C1 segment of cervical spinal cord (tissue), 14 donors: ENCODE results near the gene TEX19.

Source experiments
- DNase-seq, 14 donors: peaks; one replicate each; lab custom pipeline; 2025; lab: John Stamatoyannopoulos, UW

TEX19 gene

DNA sequence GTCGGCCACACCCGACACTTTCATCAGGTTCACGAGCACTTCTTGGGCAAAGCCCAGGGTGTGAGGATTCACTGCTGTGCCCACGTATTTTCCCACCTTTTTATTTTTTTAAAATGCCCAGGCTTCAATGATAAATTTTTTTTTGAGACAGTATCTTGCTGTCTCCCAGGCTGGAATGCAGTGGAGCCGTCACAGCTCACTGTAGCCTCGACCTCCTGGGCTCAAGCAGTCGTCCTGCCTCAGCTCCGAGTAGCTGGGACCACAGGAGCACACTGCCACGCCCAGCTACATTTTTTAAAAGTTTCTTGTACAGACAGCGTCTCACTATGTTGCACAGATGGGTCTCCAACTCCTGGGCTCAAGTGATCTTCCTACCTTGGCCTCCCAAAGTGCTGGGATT, 30.3 kb downstream of the TEX19 start:
- no peak for DNase-seq

DNA sequence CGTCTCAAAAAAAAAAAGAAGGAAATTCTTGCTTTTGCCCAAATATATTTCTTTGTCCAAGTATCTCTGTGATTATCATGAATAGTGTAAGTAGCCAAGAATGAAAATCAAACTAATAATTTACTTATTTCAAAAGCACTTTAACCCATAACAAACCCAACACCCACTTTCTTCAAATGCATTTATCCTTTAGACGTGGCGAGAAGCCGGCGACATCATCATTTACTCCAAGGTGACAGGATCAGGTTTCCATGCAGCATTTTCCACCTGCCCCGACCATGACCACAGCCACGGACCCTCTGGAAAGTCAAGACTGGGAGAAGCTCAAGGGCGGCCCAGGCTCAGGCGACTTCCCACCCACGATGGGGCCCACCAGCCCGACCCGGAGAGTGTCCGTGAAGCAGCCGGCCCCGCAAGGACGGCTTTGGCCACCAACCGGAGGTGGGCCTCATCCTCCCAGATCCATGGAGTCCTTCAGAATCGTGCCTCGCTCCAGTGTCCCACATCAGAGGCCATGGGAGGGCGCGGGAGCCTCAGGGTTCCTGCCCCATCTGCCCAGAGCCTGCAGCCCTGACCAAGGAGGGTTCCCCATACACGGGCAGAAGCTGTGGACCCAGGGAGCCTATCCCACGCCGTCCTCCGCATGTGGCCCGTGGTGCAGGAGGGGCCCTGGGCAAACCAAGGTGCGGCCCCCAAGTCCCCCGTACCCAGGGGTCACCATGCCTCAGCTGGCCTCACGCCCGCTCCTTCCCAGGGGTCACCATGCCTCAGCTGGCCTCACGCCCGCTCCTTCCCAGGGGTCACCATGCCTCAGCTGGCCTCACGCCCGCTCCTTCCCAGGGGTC, 31.2 kb downstream of the TEX19 start:
- DNase-seq: no peak

DNA sequence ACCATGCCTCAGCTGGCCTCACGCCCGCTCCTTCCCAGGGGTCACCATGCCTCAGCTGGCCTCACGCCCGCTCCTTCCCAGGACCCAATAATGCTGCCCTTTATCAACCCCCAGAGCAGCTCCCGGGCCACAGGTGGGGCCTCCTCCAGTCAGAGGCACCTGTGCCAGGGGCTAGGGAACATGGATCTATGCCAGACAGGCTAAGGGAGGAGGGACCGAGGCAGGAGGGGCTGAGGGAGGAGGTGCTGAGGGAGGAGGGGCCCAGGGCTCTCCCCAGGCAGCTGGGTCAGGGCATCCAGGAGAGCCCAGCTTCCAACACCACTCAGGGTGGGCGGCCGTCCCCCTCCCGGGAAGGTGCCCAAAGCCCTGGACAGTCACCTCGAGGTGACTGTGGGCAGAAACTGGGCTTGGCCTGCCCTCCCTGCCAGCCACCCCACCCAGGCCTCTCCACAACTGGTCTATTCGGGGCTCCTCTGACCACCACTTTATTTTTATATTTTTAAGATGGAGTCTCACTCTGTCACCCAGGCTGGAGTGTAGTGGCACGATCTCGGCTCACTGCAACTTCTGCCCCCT, 31.9 kb downstream of the TEX19 start:
- no peak for DNase-seq

DNA sequence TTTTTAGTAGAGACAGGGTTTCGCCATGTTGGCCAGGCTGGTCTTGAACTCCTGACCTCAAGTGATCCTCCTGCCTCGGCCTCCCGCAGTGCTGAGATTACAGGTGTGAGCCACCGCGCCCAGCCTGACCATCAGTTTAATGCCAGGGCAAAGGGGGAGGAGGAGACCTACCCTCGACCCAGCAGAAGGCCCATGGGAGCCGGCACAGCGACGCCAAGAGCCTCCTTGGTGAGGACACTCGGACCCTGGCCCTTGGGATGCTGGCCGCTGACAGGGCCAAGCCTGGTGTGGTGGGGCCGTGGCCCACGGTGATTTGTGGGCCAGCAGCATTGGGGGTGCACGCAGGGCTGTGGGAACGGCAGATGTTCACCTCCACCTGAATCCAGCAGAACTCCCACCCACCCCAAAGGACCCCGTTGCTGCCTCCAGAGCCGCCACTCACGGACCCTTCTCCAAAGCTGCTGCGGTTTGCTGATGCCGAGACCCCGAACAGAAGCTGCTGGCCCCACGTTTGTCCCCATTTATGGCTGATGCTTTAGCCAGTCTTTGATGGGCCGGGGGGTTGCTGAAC, 32.5 kb downstream of the TEX19 start:
- DNase-seq: no peak

DNA sequence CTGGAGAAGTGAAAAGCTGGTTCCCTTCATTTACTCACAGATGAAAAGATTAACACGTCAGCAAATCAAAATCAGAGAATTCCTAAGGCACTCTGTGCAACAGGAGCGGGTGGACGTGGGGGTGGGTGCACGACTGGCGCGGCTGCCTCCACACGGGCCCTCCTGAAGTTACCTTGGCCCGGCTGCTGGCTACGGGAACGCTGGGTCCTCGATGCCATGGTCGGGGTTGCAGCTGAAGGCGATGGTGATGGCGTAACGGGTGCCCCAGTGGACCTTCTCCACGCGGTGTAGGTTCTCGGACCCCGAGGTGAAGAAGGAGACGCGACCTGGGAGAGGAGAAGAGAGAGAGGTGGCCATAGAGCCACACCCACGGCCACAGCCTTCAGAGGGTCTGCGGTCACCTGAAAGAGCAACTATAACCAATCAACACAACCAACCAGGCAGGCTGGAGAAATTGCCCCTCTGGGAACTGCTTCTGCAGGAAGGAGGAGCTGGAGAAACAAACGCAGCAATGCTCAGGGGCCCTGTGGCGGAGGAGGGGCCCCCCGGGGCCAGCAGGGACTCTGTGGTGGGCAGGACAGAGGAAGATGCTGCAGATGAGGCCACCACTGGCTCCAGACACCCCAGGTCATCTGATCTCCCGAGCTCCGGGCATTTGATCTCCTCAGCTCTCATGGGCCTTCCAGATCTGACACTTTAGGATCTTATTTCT, 33.3 kb downstream of the TEX19 start:
- no peak for DNase-seq

DNA sequence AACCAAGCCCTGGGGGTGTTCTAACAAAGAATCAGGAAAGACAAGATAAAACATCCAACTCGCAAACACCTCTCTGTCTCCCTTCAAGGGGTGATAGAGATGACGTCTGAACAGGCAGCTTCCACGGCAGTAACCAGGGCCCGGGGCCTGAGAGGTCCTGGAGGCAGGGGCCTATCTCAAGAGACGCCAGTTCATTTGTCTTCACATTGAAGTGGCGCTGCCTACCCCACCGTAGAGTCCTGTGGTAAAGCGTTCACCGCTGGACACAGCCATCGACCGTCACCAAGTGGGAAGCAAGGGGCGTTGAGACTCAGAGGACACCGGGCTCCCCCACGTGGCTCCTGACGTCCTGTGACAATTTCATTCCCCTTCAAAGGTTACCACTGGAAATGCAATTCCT, 33.9 kb downstream of the TEX19 start:
- DNase-seq: no peak

DNA sequence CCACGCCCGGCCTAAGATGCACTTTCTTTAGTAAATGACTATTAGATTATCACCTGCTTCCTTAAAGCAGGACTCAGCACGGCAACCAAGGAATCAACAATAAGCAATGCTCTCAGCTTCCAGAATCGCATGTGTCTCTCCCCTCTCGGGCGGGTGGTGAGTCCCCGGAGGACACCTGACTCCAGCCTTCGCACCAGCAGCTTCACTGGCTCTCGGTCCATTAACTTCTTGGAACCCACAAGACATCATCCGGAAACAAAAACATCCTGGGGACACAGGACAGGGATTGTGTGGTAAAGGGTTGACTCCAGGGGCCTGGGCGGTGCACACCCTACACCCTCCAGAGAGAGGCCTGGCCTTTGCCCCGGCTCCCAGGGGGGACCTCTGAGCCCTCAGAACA, 35.2 kb downstream of the TEX19 start:
- no peak for DNase-seq

DNA sequence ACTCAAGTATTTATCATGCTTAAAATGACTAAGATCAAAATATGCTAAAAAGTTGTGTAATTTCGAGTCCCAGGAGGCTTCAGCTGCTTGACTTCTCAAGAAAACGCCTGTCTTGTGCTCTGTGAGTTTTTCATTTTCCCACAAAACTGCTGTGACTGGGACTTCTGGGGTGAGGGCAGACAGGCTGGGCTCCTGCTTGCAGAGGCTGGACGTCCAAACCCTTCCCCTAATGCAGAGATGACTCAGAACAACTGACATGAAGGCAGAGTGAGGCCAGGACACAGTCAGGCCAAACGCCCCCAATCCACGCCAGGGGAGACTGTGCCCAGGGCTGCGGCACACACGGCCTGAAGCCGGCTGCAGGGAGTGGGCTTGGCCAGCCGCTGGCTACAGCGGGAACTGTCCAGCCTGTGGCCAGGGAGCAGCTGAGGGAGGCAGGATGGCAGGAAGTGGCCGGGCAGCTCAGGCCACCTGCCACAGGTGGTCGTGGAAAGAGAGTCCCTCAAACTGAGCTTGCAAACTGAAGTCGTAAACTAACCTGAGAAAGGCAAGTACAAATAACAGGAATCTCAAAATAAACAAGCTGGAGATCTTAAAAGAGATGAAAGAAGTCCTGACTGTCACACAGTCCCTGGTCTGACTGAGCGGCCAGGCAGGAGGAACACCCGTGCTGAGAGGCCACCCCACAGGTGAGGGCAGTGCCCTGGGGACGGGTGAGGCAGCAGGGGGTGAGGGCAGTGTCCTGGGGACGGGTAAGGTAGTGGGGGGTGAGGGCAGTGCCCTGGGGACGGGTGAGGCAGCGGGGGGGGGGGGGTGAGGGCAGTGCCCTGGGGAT, 37.8 kb downstream of the TEX19 start:
- no peak for DNase-seq

DNA sequence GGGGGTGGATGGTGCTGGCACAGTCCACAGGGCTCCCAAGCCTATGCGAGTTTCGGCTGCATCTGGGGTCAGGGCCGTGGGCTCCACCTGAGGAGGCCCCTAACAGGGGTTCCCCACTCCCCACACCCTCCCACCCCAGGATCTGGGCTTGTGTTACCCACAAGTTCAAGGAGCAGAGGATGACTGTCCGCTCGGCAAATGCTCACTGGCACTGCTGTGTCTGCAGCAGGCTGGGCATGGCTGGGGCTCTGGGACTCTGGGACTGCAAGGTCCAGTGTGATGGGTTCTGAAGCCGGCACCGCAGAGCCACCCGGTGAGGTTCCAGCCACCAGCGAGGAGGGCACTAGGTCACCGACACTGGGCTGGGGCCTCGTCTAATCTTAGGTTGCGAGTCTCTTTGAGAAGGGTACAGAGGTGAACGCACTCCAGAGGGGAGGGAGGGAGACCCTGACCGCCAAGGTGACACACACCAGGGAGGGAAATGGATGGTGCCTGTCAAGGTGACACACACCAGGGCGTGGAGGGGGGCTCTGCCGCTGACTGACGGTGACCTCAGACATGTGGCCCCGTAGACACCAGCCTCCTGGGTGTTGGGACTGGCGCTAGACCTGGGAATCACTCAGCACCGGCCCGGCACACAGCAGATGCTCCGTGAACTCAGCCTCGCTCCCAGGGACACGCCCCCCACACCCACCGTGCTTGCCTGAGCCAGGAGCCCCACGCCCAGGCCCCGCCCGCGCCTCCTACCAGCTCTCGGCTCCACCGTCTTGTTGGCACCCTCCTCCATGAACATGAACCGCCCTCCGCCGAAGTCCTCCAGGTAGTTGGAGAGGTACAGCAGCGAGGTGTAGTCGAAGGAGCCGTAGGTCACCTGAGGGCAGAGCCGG, 38.6 kb downstream of the TEX19 start:
- no peak for DNase-seq

DNA sequence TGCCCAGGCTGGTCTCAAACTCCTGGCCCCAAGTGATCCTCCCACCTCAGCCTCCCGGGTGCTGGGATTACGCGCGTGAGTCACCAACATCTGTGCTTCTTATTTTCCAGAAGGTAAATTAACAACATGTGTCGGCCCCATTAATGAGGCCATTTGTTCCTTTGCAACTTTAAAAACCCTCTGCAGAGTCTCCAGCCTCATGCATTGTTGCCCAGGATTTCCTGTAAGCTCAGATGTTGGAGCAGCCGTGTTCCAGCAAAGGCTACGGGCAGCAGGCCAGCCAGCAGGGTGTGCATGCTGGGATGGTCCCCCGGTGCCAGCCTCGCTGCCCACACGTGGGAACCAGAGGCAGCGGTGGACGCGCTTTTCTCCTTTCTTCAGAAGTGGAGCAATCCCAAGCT, 40.0 kb downstream of the TEX19 start:
- peak in 6 of 14 donors; percentile 8 to 78 (median 16) for DNase-seq

DNA sequence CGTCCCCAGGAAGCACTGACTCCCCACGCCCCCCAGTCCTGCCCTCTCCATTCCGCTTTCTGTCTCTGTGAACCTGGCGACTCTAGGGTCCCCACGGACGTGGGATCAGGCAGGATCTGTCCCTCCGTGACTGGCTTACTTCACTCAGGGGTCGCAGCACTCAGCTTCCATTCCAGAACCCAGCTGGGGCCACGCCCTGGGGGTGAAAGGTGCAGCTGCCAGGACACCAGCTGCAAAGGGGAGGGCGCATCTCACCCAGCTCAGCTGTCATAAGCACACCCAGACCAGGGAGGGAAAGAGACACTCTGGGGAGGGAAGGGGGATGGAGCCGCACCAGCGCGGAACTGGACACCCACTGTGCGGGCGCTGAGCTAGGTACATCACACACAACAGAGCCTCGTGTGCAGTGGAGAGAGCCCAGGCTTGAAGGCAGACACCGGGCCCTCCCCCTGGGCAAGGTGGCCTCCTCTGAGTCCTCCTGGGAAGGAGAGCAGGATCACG, 40.6 kb downstream of the TEX19 start:
- DNase-seq: no peak

DNA sequence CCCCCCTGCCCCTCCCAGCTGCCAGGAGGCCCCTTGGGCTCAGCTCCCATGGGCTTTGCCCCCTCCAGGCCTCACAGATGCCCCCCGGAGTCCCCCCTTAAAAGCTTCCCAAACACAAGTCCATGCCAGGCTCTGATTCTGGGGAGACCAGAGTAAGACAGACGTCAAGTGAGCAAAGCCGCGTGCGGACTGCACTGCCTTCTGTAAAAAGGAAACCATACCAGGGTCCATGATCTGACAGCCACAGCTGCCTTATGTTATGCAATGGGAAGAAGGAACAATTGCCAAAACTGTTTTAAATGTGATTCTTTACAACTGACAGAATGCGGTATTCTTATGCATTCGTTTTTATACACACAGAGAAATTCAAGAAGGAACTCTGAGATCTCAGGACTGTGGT, 41.2 kb downstream of the TEX19 start:
- DNase-seq: no peak

DNA sequence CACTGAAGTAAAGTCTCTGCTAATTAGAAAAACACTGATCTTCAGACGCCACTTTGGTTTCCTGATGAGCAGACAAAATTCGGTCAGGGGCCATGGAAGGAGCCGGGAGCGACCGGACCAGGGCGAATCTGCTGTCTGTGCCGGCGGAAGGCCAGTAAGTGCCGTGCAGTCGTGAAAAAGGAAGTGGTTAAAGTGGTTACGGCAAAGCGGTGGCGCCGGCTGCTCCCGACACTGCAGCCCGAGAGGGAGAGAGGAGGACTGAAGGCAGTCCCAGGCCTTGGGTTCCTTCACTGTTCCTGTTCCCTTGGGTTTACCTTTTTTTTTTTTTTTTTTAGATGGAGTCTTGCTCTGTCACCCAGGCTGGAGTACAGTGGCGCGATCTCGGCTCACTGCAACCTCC, 41.8 kb downstream of the TEX19 start:
- peak in 7 of 14 donors; percentile 1 to 28 (median 16) for DNase-seq

DNA sequence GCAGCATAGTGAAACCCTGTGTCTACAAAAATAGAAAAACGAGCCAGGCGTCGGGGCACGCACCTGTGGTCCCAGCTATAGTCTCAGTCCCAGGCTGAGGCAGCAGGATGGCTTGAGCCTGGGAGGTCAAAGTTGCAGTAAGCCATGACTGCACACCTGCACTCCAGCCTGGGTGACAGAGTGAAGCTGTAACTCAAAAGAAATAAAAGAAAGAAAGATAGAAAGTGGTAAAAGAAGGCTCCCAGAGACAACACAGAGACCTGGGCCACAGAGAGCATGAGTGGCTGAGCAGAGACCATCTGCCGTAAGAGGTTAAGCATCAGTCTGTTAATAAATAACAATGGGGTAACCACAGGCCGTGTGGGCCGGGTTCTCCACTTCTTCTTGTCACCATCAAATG, 43.8 kb downstream of the TEX19 start:
- no peak for DNase-seq

DNA sequence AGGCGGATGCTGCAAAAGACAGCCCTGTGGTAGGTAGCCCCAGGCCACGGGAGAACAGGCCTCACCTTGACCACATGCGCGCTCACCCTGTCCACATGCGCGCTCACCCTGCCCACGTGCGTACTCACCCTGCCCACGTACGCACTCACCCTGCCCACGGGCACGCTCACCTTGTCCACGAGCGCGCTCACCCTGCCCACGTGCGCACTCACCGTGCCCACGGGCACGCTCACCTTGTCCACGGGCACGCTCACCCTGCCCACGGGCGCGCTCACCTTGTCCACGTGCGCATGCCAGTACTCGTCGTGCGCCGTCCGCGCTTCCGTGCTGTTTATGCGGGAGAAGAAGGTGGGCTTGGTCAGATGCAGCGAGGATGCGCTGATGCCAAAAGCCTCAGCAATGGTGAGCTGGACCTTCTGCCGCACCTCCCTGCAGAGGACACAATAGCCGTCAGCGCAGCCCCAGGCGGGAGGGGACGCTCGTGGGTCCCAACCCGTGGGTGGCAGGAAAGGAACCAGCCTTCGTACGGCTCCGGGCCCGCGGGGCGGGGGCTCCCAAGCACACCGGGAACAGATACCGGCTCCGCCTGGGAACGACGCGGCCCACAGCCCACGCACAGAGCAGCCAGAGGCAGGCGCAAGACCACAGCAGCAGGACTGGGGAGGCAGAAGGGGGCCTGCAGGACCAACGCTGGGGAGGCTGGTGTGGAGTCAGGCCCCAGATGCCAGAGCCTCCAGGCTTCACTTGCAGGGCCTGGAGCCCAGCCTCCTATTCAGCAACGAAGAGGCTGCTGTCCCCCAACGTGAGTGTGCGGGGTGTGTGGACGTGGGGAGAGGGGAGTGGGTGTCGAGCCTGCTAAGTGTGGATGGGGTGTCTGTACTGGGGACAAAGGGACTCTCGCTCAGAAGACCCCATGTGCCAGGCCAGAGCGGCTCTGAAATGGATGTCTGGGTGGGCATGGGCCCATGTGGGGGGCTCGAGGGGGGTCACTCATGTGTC, 44.9 kb downstream of the TEX19 start:
- no peak for DNase-seq

DNA sequence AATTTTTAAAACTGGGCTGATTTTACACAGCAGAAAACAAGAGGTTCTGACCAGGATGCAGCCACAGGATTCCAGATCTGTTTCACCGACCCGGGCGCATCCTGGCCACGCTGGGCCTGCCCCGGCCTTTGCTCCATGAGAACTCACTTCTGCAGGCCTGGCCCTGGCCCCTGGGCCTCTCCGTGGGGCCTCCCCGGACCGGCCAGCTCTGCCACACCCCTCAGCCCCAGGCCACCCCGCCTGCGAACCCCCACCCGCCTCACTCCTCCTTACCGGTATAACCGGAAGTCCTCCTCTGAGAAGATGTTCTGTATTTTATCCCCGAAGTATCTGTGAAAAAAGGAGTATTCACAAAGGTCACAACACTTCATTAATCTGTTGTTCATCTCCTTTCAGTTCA, 46.0 kb downstream of the TEX19 start:
- DNase-seq: no peak

DNA sequence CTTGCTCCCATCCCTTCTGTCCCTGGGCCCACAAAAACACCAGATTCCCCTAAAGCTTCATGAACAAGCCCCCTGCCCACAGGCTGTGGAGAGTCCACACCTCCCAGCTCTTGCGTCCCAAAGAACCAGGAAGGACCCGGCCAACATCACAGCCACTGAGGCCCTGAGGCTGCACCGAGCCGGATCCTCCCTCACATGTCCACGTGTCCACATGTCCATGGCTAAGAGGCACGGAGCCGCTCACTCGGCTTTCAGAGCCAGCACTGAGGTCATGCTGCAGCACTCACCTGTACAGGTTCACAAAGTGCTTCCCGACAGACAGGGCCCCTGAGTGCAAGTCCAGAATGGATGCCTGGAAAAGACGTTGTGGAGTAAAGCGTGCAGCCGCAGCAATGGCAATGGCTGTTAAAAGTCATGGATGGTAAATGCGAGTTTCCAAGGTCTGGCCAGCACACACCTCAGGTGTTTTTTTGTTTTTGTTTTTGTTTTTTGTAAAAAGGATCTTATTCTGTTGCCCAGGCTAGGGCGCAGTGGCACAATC, 47.2 kb downstream of the TEX19 start:
- no peak for DNase-seq

DNA sequence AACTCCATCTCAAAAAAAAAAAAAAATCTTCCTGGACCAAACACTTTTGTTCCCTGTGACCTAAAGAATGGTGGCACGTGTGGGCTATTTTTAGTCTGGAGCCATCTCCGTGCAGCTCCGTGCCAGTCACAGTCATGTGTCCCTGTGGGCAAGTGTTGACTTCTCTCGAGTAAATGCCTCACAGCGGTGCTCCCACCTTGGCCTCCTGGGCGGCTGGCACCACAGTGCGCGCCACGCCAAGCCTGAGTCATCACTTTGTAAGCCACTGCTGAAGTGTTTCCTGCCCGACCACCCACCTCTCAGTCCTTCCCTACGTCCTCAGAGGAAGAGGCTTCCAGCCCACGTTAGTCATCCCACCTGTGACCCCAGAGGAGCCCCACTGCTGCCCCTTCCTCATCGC, 48.2 kb downstream of the TEX19 start:
- DNase-seq: no peak
